NCI-H2171 (cell line): Measurements from ENCODE around the gene CMIP.

ENCODE experiments used
- DNase-seq: peaks from one replicate; lab custom pipeline; 2025; lab: John Stamatoyannopoulos, UW

CMIP gene

GRCh38 chr16:81748476-81749198 is 304.0 kb downstream of the CMIP start:
- DNase-seq, result no peak

GRCh38 chr16:81752225-81752875 is 307.7 kb downstream of the CMIP start:
- no peak for DNase-seq

- no peak for DNase-seq
These were observed 308.2 kb downstream of the CMIP start for GRCh38 chr16:81752876-81753227.

GRCh38 chr16:81754858-81755257 is 310.2 kb downstream of the CMIP start:
- no peak for DNase-seq

GRCh38 chr16:81755915-81756614 is 311.5 kb downstream of the CMIP start:
- DNase-seq, result no peak

GRCh38 chr16:81756615-81757356 is 312.2 kb downstream of the CMIP start:
- no peak for DNase-seq

- DNase-seq, result no peak
These were observed 313.8 kb downstream of the CMIP start for GRCh38 chr16:81758376-81758775.
